ENCODE measurements around the gene UBD.
A peak's percentile ranks its signal among the peaks of the same experiment; 100 is the strongest.

The UBD gene

DNA sequence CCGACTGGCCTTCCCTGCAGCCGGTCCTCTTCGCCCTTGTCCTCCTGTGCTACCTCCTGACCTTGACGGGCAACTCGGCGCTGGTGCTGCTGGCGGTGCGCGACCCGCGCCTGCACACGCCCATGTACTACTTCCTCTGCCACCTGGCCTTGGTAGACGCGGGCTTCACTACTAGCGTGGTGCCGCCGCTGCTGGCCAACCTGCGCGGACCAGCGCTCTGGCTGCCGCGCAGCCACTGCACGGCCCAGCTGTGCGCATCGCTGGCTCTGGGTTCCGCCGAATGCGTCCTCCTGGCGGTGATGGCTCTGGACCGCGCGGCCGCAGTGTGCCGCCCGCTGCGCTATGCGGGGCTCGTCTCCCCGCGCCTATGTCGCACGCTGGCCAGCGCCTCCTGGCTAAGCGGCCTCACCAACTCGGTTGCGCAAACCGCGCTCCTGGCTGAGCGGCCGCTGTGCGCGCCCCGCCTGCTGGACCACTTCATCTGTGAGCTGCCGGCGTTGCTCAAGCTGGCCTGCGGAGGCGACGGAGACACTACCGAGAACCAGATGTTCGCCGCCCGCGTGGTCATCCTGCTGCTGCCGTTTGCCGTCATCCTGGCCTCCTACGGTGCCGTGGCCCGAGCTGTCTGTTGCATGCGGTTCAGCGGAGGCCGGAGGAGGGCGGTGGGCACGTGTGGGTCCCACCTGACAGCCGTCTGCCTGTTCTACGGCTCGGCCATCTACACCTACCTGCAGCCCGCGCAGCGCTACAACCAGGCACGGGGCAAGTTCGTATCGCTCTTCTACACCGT lies 6.1 kb downstream of the UBD start:
- H3K27ac ChIP-seq (ENCODE audit: insufficient read depth in 1 of 2, low read depth in 1 of 2, low read length in 2 of 2, poor library complexity in 1 of 2, severe bottlenecking in 2 of 2), result no peak overlapping the region
- 1% methylated on average over 64 of the region's 83 CpGs for WGBS (ENCODE audit: insufficient coverage)
- peak; percentile 48 to 76 (median 64) for DNase-seq
- CTCF ChIA-PET, result interaction anchor here (1.0 to 1.6 kb wide), 2 partner anchors 13 to 15 kb away, joined by 3 to 4 read pairs; no protein-coding TSS in a partner anchor
- no peaks in the 10 kb centered on the region for H3K36me3 ChIP-seq (ENCODE audit: control insufficient read depth in 4 of 4, insufficient read depth in 4 of 4, low read length in 3 of 4)
- H3K4me1 ChIP-seq (ENCODE audit: control extremely low read depth in 1 of 4, control insufficient read depth in 4 of 4, insufficient read depth in 4 of 4, low read length in 3 of 4), result peaks cover 4 to 17% (median 15%) of the 10 kb centered on the region in 4 experiments
- POLR2A ChIA-PET, result no interaction called here
- peak overlapping the region; percentile 33 to 72 (median 46) for H3K4me3 ChIP-seq (ENCODE audit: control insufficient read depth in 1 of 7, extremely low read depth in 1 of 7, insufficient read depth in 4 of 7, low read depth in 2 of 7, low read length in 6 of 7)
- peaks cover 15 to 37% (median 25%) of the 10 kb centered on the region in 5 experiments for H3K27me3 ChIP-seq (replicated peaks in 2 of 5; ENCODE audit: control insufficient read depth in 4 of 5, insufficient read depth in 5 of 5, low read length in 4 of 5)
- no peaks in the 10 kb centered on the region for H3K9me3 ChIP-seq (ENCODE audit: control extremely low read depth in 1 of 5, control insufficient read depth in 4 of 5, insufficient read depth in 2 of 5, low read depth in 1 of 5, low read length in 4 of 5)

DNA sequence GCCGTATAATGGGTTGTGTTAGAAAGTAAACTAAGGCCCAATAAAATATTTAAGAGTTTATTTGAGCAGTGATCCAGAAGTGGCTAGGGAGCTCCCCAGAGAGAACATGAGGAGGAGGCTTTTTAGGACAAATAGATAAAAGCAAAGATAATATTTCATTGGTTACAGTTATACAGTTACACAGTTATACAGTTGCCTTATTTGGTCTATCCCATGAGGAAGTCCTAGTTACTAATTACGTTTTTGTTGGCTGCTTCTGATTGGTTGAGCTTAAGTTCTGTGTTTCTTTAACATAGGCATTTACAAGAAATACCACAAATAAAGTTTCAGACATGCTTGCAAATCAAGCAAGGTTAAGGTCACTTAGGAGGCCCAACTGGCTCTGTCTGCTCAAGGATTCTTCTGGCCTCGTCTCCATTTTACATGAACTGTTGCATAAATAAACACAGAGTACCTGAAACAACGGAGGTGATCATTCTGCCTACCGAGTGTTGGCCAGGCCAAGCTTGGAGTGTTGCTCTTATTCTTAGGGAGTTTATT lies 7.0 kb downstream of the UBD start:
- Histone ChIP-seq H3K27ac (ENCODE audit: insufficient read depth in 1 of 2, low read depth in 1 of 2, low read length in 2 of 2, poor library complexity in 1 of 2, severe bottlenecking in 2 of 2) (no peak overlapping the region), H3K4me1 (ENCODE audit: control extremely low read depth in 1 of 4, control insufficient read depth in 4 of 4, insufficient read depth in 4 of 4, low read length in 3 of 4) (peaks cover 4 to 17% (median 15%) of the 10 kb centered on the region in 4 experiments), H3K4me3 (ENCODE audit: control insufficient read depth in 1 of 7, extremely low read depth in 1 of 7, insufficient read depth in 4 of 7, low read depth in 2 of 7, low read length in 6 of 7) (peak overlapping the region in 4 of 7 experiments; percentile 13 to 72 (median 66)), H3K27me3 (replicated peaks in 2 of 5; ENCODE audit: control insufficient read depth in 4 of 5, insufficient read depth in 5 of 5, low read length in 4 of 5) (peaks cover 15 to 37% (median 25%) of the 10 kb centered on the region in 5 experiments), H3K9me3 (ENCODE audit: control extremely low read depth in 1 of 5, control insufficient read depth in 4 of 5, insufficient read depth in 2 of 5, low read depth in 1 of 5, low read length in 4 of 5) (no peaks in the 10 kb centered on the region), H3K36me3 (ENCODE audit: control insufficient read depth in 4 of 4, insufficient read depth in 4 of 4, low read length in 3 of 4) (no peaks in the 10 kb centered on the region)
- CTCF ChIA-PET, result interaction anchor here (1.0 to 1.6 kb wide), 2 partner anchors 12 to 14 kb away, joined by 3 to 4 read pairs; no protein-coding TSS in a partner anchor
- DNase-seq, result peak; percentile 85 to 91 (median 90)
- WGBS (ENCODE audit: insufficient coverage), result 0% methylated on average over 1 of the region's 5 CpGs
- POLR2A ChIA-PET, result no interaction called here

DNA sequence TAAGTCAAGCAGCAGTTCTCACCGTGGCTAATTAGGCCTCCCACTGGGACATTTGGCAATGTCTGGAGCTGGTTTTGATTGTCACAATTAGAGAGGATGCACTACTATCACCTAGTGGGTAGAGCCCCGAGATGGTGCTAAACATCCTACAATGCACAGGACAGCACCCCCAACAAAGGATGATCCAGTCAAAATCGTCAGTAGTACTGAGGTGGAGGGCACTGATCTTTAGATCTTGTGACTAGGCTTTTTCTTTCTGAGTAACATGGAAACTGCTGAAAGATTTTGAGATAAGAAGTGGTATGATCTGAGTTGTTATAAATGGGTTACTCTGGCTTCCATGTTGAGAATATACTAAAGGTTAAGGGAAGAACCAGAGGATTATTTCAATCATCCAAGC lies 12.0 kb downstream of the UBD start:
- H3K4me1 ChIP-seq (ENCODE audit: control extremely low read depth in 1 of 4, control insufficient read depth in 4 of 4, insufficient read depth in 4 of 4, low read length in 3 of 4), result peaks cover 0 to 2% (median under 1%) of the 10 kb centered on the region in 4 experiments
- no peaks in the 10 kb centered on the region for H3K9me3 ChIP-seq (ENCODE audit: control extremely low read depth in 1 of 5, control insufficient read depth in 4 of 5, insufficient read depth in 2 of 5, low read depth in 1 of 5, low read length in 4 of 5)
- WGBS (ENCODE audit: insufficient coverage), result 67% methylated on average over 1 of the region's 3 CpGs
- no peaks in the 10 kb centered on the region for H3K36me3 ChIP-seq (ENCODE audit: control insufficient read depth in 4 of 4, insufficient read depth in 4 of 4, low read length in 3 of 4)
- H3K27me3 ChIP-seq (replicated peaks in 2 of 5; ENCODE audit: control insufficient read depth in 4 of 5, insufficient read depth in 5 of 5, low read length in 4 of 5), result peaks cover 0 to 3% (median 0%) of the 10 kb centered on the region in 5 experiments
- no peak overlapping the region for H3K4me3 ChIP-seq (ENCODE audit: control insufficient read depth in 1 of 7, extremely low read depth in 1 of 7, insufficient read depth in 4 of 7, low read depth in 2 of 7, low read length in 6 of 7)
- H3K27ac ChIP-seq (ENCODE audit: insufficient read depth in 1 of 2, low read depth in 1 of 2, low read length in 2 of 2, poor library complexity in 1 of 2, severe bottlenecking in 2 of 2), result no peak overlapping the region
- DNase-seq, result no peak
- POLR2A ChIA-PET, result interaction anchor here (0.6 kb wide), 1 partner anchor 11 kb away, joined by 3 read pairs; no protein-coding TSS in a partner anchor
- CTCF ChIA-PET, result no interaction called here

DNA sequence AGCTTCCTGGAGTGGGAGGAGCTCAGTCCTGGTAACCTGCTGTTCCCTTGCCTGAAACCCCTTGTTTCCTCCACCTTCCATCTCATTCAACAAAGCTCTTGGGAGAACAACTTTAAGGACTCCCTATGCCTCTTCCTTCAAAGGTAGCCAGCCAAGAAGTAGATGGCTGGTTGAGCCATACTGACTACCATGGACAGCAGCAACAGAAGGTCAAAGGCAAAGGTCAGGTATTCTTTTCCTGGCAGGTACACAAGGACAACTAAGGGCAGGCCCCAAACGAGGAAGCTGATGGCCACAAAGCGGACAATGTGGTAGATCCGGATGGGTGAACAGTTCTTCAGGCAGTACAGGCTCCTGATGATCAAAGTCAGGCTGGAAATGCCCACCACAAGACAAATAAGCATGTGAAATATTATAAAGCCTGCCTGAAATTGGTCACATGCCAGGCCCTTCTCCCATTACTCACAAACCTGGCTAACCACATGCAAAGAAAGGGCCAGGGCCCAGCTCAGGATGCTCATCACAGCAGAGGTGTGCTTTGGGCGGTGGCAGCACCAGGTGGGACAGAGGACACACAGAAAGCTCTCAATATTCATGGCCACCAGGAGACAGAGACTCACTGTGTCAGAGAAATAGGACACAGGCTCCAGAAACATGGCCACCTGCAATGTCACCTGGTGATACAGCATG lies 21.7 kb downstream of the UBD start:
- H3K4me1 ChIP-seq (ENCODE audit: control extremely low read depth in 1 of 4, control insufficient read depth in 4 of 4, insufficient read depth in 4 of 4, low read length in 3 of 4), result no peaks in the 10 kb centered on the region
- POLR2A ChIA-PET, result no interaction called here
- no peaks in the 10 kb centered on the region for H3K9me3 ChIP-seq (ENCODE audit: control extremely low read depth in 1 of 5, control insufficient read depth in 4 of 5, insufficient read depth in 2 of 5, low read depth in 1 of 5, low read length in 4 of 5)
- CTCF ChIA-PET, result interaction anchor here (0.7 kb wide), 1 partner anchor 15 kb away, joined by 3 read pairs; no protein-coding TSS in a partner anchor
- H3K27me3 ChIP-seq (replicated peaks in 2 of 5; ENCODE audit: control insufficient read depth in 4 of 5, insufficient read depth in 5 of 5, low read length in 4 of 5), result peaks cover 0 to 3% (median 0%) of the 10 kb centered on the region in 5 experiments
- H3K36me3 ChIP-seq (ENCODE audit: control insufficient read depth in 4 of 4, insufficient read depth in 4 of 4, low read length in 3 of 4), result no peaks in the 10 kb centered on the region
- no peak overlapping the region for H3K27ac ChIP-seq (ENCODE audit: insufficient read depth in 1 of 2, low read depth in 1 of 2, low read length in 2 of 2, poor library complexity in 1 of 2, severe bottlenecking in 2 of 2)
- 85% methylated on average over 3 of the region's 4 CpGs for WGBS (ENCODE audit: insufficient coverage)
- H3K4me3 ChIP-seq (ENCODE audit: control insufficient read depth in 1 of 7, extremely low read depth in 1 of 7, insufficient read depth in 4 of 7, low read depth in 2 of 7, low read length in 6 of 7), result no peak overlapping the region
- no peak for DNase-seq

DNA sequence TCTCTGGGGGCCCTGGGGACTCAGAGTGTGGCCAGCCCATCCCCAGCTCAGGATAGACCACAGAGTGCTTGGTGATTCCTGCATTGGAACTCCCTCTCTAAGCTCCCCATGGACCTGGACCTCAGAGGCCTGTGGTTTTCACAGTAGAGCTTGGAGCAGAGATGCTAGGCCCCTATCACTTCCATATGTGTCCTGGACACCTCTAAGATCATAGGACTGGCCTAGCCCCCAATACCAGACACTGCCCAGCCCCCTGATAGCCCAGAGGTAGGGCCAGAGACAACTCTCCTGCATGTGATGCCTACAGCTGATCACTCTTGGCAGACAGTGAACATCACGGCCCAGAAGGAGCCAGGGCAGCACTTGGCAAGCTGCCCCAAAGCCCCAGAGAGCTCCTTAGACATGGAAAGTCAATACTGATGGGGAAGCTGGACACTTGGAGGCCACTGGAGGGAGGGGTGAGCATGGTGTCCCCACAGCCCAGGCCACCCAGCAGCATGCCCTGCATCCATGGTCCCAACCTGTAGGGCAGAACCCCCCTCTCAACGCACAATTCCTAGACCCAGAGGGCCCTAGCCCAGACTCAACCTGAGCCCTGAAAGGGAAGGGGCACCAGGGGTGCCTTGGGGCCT lies 27.1 kb downstream of the UBD start:
- no peaks in the 10 kb centered on the region for H3K36me3 ChIP-seq (ENCODE audit: control insufficient read depth in 4 of 4, insufficient read depth in 4 of 4, low read length in 3 of 4)
- ChIA-PET CTCF (no interaction called here), POLR2A (no interaction called here)
- H3K27me3 ChIP-seq (replicated peaks in 2 of 5; ENCODE audit: control insufficient read depth in 4 of 5, insufficient read depth in 5 of 5, low read length in 4 of 5), result no peaks in the 10 kb centered on the region
- H3K27ac ChIP-seq (ENCODE audit: insufficient read depth in 1 of 2, low read depth in 1 of 2, low read length in 2 of 2, poor library complexity in 1 of 2, severe bottlenecking in 2 of 2), result no peak overlapping the region
- H3K4me1 ChIP-seq (ENCODE audit: control extremely low read depth in 1 of 4, control insufficient read depth in 4 of 4, insufficient read depth in 4 of 4, low read length in 3 of 4), result peaks cover 0 to 1% (median 0%) of the 10 kb centered on the region in 4 experiments
- H3K4me3 ChIP-seq (ENCODE audit: control insufficient read depth in 1 of 7, extremely low read depth in 1 of 7, insufficient read depth in 4 of 7, low read depth in 2 of 7, low read length in 6 of 7), result no peak overlapping the region
- DNase-seq, result no peak
- 100% methylated on average over 2 of the region's 2 CpGs for WGBS (ENCODE audit: insufficient coverage)
- no peaks in the 10 kb centered on the region for H3K9me3 ChIP-seq (ENCODE audit: control extremely low read depth in 1 of 5, control insufficient read depth in 4 of 5, insufficient read depth in 2 of 5, low read depth in 1 of 5, low read length in 4 of 5)

DNA sequence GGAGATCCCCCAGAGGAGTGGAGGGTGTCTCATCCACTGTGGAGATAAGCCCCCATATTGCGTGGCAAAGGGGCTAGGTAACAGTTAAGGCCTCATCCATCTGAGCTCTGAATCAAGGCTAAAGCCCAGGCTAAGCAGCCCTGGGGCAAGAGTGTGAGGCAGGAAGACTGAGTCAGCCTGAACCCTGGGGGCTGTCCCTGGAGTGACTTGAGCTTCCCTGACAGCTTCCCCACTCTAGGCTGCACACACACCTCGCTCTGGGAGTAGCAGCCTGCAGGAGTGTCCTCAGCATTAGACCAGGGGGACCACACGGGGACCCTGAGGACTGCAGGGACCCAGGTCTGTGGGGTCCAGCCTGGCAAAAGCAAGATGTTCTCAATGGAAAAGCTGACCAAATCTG lies 27.9 kb downstream of the UBD start:
- no peaks in the 10 kb centered on the region for H3K9me3 ChIP-seq (ENCODE audit: control extremely low read depth in 1 of 5, control insufficient read depth in 4 of 5, insufficient read depth in 2 of 5, low read depth in 1 of 5, low read length in 4 of 5)

More for the DNA sequence above, 27.9 kb downstream of the UBD start:
- peaks cover 0 to 9% (median 2%) of the 10 kb centered on the region in 4 experiments for H3K4me1 ChIP-seq (ENCODE audit: control extremely low read depth in 1 of 4, control insufficient read depth in 4 of 4, insufficient read depth in 4 of 4, low read length in 3 of 4)
- no peaks in the 10 kb centered on the region for H3K36me3 ChIP-seq (ENCODE audit: control insufficient read depth in 4 of 4, insufficient read depth in 4 of 4, low read length in 3 of 4)
- CTCF ChIA-PET, result no interaction called here
- no peak for DNase-seq
- WGBS (ENCODE audit: insufficient coverage), result 100% methylated on average over 2 of the region's 3 CpGs
- H3K27me3 ChIP-seq (replicated peaks in 2 of 5; ENCODE audit: control insufficient read depth in 4 of 5, insufficient read depth in 5 of 5, low read length in 4 of 5), result no peaks in the 10 kb centered on the region
- H3K4me3 ChIP-seq (ENCODE audit: control insufficient read depth in 1 of 7, extremely low read depth in 1 of 7, insufficient read depth in 4 of 7, low read depth in 2 of 7, low read length in 6 of 7), result no peak overlapping the region
- POLR2A ChIA-PET, result no interaction called here
- H3K27ac ChIP-seq (ENCODE audit: insufficient read depth in 1 of 2, low read depth in 1 of 2, low read length in 2 of 2, poor library complexity in 1 of 2, severe bottlenecking in 2 of 2), result no peak overlapping the region

All from common myeloid progenitor, CD34-positive (primary cell).